T-helper 2 cell (primary cell): ENCODE data around the gene TMEM126A.

Experiments
- DNase-seq, 5 experiments: peaks; one replicate each; pipeline versions ENCODE4 v3.0.0 to v3.0.0-alpha.2; 2012 to 2022

The TMEM126A gene

DNA sequence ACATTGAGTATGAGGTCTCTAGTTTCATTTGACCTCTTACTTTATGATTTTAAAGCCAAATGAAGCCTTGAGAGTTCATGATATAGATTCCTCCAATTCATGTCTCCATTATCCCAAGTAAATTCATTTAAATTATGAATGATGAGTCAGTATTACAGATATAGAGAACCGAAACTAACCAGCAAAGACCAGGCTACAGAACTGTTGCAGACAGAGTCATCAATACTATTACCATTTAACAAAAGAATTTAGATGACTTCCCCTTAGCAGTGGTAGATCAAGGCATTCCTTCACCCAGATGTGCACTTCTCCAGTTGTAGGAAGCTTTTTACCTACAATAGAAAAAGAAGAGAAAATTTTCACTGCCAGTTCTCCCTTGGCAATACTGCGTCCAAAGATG, 50.0 kb downstream of the TMEM126A start:
- no peak for DNase-seq

GRCh38 chr11:85698195-85698594, 50.4 kb downstream of the TMEM126A start:
- DNase-seq, result no peak

DNA sequence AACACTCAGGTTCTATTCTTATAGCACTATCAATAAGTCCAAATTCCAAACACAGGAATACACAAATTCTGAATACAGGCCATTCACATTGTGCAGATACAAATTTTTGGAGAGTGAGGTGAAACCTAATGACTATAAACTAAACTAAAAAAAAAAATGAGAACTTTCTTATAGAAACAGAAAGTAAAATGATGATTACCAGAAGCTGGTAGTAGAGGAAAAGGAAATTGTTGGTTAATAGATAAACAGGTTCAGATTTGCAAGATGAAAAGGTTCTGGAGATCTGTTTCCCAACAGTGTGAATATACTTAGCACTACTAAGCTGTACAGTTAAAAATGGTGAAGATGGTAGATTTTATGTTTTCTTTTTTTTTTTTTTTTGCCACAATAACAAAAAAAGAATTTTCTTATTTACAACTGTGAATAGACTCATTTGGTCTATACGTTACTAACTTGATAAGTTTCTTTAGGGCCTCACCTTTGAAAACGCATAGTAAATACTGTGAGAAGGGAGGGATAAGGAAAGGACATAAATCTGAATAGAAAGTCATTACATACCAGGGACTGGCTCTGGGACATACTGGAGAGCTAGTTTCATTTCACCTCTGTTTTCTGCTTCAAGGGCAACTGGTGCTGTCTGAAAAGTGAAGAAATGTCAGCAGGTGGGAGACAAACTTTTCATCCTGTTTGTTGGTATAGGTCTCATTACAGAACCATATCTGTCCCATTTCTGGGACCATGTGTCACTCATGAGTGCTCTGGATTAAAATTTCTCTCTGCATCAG, 52.4 kb downstream of the TMEM126A start:
- peak in 2 of 5 experiments; percentile 32 to 74 for DNase-seq

GRCh38 chr11:85704967-85705366, 57.2 kb downstream of the TMEM126A start:
- no peak for DNase-seq

GRCh38 chr11:85705800-85706199, 58.0 kb downstream of the TMEM126A start:
- DNase-seq, result no peak
